ENCODE measurements around the gene UPF3A. TPM values are rescaled to one million over a fixed set of nuclear protein-coding genes. Genes with fewer than 3 reads are reported as not detected.
A peak's percentile ranks its signal among the peaks of the same experiment; 100 is the strongest.

UPF3A gene
- total and polyA plus RNA-seq, 9 of the 15 experiments (the other 6 are each of a cell fraction or from before 2014, with no cell fraction given): 15.6 to 76.5 (median 40.9) TPM

- intact Hi-C loops (cut with micrococcal nuclease): no loop called here
- Histone ChIP-seq H3K27ac (ENCODE audit: extremely low read depth, low read depth, low read length) (no peak overlapping the region), H4K20me1 (replicated peaks; ENCODE audit: control insufficient read depth, insufficient read depth, low read length) (no peaks in the 10 kb centered on the region; the same call in 1 of the 2 replicates), H3K9me3 (replicated peaks; ENCODE audit: control insufficient read depth, insufficient read depth, low read depth, low read length) (no peaks in the 10 kb centered on the region), H3K36me3 (ENCODE audit: control insufficient read depth, insufficient read depth, low read length) (peaks cover 81% of the 10 kb centered on the region), H3K79me2 (ENCODE audit: control insufficient read depth, insufficient read depth, low read length) (peaks cover 55% of the 10 kb centered on the region), H3K4me2 (ENCODE audit: insufficient read depth, low read length) (no peak overlapping the region), H2AFZ (ENCODE audit: low read depth, low read length) (no peak overlapping the region), H3K9me1 (ENCODE audit: control insufficient read depth, insufficient read depth, low read length) (no peaks in the 10 kb centered on the region), H3K27me3 (ENCODE audit: control insufficient read depth in 2 of 2, insufficient read depth in 2 of 2, low read length in 2 of 2) (no peaks in the 10 kb centered on the region), H3K9ac (ENCODE audit: insufficient read depth in 1 of 2, low read depth in 2 of 2, low read length in 2 of 2) (no peak overlapping the region), H3K4me3 (no peak overlapping the region), H3K4me1 (replicated peaks in 1 of 2; ENCODE audit: control insufficient read depth in 2 of 2, insufficient read depth in 2 of 2, low read length in 2 of 2) (peaks cover 9 to 18% of the 10 kb centered on the region in 2 experiments; a peak in 4 of 5 replicates)
- DNase-seq (ENCODE audit: extremely low read depth in 1 of 4, low spot score in 3 of 4) (no peak), FAIRE-seq (no peak), ATAC-seq (no peak)
- no peak for TF ChIP-seq CHCHD3 (CRISPR knock-in tag; IDR thresholded peaks at IDR 0.05)
- BruUV-seq (replicated peaks): no TSS peak
- POLR2A ChIA-PET: no interaction called here
- 95% methylated on average over 8 of the region's 8 CpGs for WGBS (ENCODE audit: insufficient coverage, low coverage, missing lambda C conversion rate)
- in situ Hi-C loops (cut with MboI): no loop called here
- CTCF ChIA-PET (ENCODE audit: low intra/inter-chr PET ratio): no interaction called here
Measured at GRCh38 chr13:114286808-114287207, 5.4 kb downstream of the UPF3A start.

- FAIRE-seq: no peak
- in situ Hi-C loops (cut with MboI) (no loop called here), intact Hi-C loops (cut with micrococcal nuclease) (no loop called here)
- TF ChIP-seq SRSF7 (optimal IDR thresholded peaks at IDR 0.05; ENCODE audit: low read depth, low read length): no peak
- TF ChIP-seq ZNF436 (CRISPR knock-in tag; IDR thresholded peaks at IDR 0.05): no peak
- peak; percentile 37 for TF ChIP-seq POLR2B (IDR thresholded peaks at IDR 0.05; ENCODE audit: low read depth, partially characterized antibody)
- no peak for TF ChIP-seq TEAD1 (CRISPR knock-in tag; IDR thresholded peaks at IDR 0.05)
- TF ChIP-seq ZNF707 (CRISPR knock-in tag; conservative IDR thresholded peaks at IDR 0.05): no peak
- TF ChIP-seq ZBTB11 (CRISPR knock-in tag; IDR thresholded peaks at IDR 0.05): no peak
- TF ChIP-seq NRF1 (conservative IDR thresholded peaks at IDR 0.05 in 1 of 2, IDR thresholded peaks at IDR 0.05 in 1 of 2): no peak
- TF ChIP-seq NCOA2 (IDR thresholded peaks at IDR 0.05; ENCODE audit: partially characterized antibody in 2 of 2): no peak
- no peak for TF ChIP-seq POU5F1 (IDR thresholded peaks at IDR 0.05; ENCODE audit: borderline replicate concordance, low read depth, low read length, partially characterized antibody)
- TF ChIP-seq ARID1B (IDR thresholded peaks at IDR 0.05): no peak
- no peak for TF ChIP-seq DACH1 (IDR thresholded peaks at IDR 0.05; ENCODE audit: partially characterized antibody)
- TF ChIP-seq SRSF3 (IDR thresholded peaks at IDR 0.05; ENCODE audit: insufficient read depth, low read length): no peak
Measured at GRCh38 chr13:114288157-114288591, 6.8 kb downstream of the UPF3A start.

More at GRCh38 chr13:114288157-114288591, 6.8 kb downstream of the UPF3A start:
- H2AFZ ChIP-seq (ENCODE audit: low read depth, low read length): no peak overlapping the region
- 97% methylated on average over 8 of the region's 8 CpGs for WGBS (ENCODE audit: insufficient coverage, low coverage, missing lambda C conversion rate)
- H3K4me3 ChIP-seq: no peak overlapping the region
- CTCF ChIA-PET (ENCODE audit: low intra/inter-chr PET ratio): no interaction called here
- POLR2A ChIA-PET: interaction anchor here (1.3 kb wide), 1 partner anchor 36 kb away, joined by 4 read pairs; no protein-coding TSS in a partner anchor
- H3K4me1 ChIP-seq (replicated peaks in 1 of 2; ENCODE audit: control insufficient read depth in 2 of 2, insufficient read depth in 2 of 2, low read length in 2 of 2): peaks cover 6 to 9% of the 10 kb centered on the region in 2 experiments; a peak in 4 of 5 replicates
- ATAC-seq (peak; percentile 16; the same call in 1 of the 3 replicates), DNase-seq (ENCODE audit: extremely low read depth in 1 of 4, low spot score in 3 of 4) (no peak)
- no peak overlapping the region for H3K27ac ChIP-seq (ENCODE audit: extremely low read depth, low read depth, low read length)
- BruUV-seq (replicated peaks): no TSS peak
- H3K9me3 ChIP-seq (replicated peaks; ENCODE audit: control insufficient read depth, insufficient read depth, low read depth, low read length): no peaks in the 10 kb centered on the region
- H3K9ac ChIP-seq (ENCODE audit: insufficient read depth in 1 of 2, low read depth in 2 of 2, low read length in 2 of 2): peak overlapping the region in 1 of 2 experiments; percentile 72; a peak in 1 of 4 replicates
- no peaks in the 10 kb centered on the region; the same call in 1 of the 2 replicates for H4K20me1 ChIP-seq (replicated peaks; ENCODE audit: control insufficient read depth, insufficient read depth, low read length)
- peaks cover 93% of the 10 kb centered on the region for H3K36me3 ChIP-seq (ENCODE audit: control insufficient read depth, insufficient read depth, low read length)
- peaks cover 43% of the 10 kb centered on the region for H3K79me2 ChIP-seq (ENCODE audit: control insufficient read depth, insufficient read depth, low read length)
- H3K27me3 ChIP-seq (ENCODE audit: control insufficient read depth in 2 of 2, insufficient read depth in 2 of 2, low read length in 2 of 2): no peaks in the 10 kb centered on the region
- no peaks in the 10 kb centered on the region for H3K9me1 ChIP-seq (ENCODE audit: control insufficient read depth, insufficient read depth, low read length)
- H3K4me2 ChIP-seq (ENCODE audit: insufficient read depth, low read length): no peak overlapping the region

Measured in K562 (cell line).